Rectal smooth muscle tissue (tissue), 1 donor: Measurements from ENCODE around the gene ADAP2.

ENCODE experiments used
- H3K27ac ChIP-seq: one replicate; pipeline ENCODE4 v1.7.0; 2013; ENCODE audit warnings: low read depth, low read length, inconsistent platforms
- H3K27me3 ChIP-seq: one replicate; pipeline ENCODE4 v1.7.0; 2013; ENCODE audit warnings: low read length; ENCODE audit not compliant: control insufficient read depth, insufficient read depth
- H3K36me3 ChIP-seq: one replicate; pipeline ENCODE4 v1.7.0; 2013; ENCODE audit warnings: low read length; ENCODE audit not compliant: control insufficient read depth, insufficient read depth
- H3K4me1 ChIP-seq: one replicate; pipeline ENCODE4 v1.7.0; 2013; ENCODE audit warnings: low read length; ENCODE audit not compliant: control insufficient read depth, insufficient read depth
- H3K4me3 ChIP-seq: one replicate; pipeline ENCODE4 v1.7.0; 2013; ENCODE audit warnings: low read length
- H3K9ac ChIP-seq: one replicate; pipeline ENCODE4 v1.7.0; 2013; ENCODE audit warnings: low read length

ADAP2 gene

DNA sequence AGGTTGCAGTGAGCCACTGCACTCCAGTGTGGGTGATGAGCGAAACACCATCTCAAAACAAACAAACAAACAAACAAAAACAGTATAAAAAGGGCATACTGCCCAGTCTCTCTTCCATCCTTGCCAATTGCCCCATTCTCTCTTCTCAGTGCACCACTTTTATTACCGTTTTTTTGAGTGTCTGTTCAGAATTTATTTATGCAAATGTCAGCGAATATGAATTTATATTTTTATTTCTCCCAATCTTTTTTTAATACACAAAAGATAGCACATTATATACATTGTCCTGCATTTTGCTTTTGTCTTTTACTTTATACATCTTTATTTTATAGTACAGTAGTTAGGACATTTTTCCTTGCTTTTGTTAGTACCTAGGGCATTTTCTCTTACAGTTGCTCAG, 68.7 kb downstream of the ADAP2 start:
- Histone ChIP-seq H3K36me3 (peaks cover 14% of the 10 kb centered on the region), H3K27ac (no peak overlapping the region), H3K4me3 (no peak overlapping the region), H3K27me3 (no peaks in the 10 kb centered on the region), H3K9ac (no peak overlapping the region), H3K4me1 (no peaks in the 10 kb centered on the region)

DNA sequence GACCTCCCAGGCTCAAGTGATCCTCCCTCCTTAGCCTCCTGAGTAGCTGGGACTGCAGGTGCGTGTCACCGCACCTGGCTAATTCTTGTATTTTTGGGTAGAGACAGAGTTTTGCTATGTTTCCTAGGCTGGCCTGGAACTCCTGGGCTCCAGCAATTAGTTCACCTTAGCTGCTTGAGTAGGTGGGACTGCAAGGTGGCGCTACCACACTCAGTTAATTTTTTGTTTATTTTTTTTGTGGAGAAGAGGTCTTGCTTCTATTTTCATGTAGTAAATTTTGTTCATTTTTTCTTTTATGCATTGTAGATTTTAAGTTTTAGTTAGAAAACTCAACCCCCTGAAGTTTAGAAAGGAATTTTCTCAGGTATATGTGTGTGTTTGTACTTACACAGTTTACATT, 70.8 kb downstream of the ADAP2 start:
- Histone ChIP-seq H3K27ac (no peak overlapping the region), H3K36me3 (peaks cover 16% of the 10 kb centered on the region)

DNA sequence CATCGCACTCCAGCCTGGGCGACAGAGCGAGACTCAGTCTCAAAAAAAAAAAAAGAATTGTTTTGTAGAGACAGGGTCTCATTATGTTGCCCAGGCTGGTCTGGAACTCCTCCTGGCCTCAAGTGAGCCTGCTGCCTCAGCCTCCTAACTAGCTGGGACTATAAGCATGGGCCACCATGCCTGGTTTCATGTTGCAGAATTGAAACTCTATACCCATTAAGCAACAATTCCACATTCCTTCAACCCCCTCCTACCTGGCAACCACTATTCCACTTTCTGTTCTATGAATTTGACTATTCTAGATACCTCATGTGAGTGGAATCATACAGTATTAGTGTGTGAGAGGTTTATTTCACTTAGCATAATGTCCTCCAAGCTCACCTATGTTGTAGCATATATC, 73.6 kb downstream of the ADAP2 start:
- Histone ChIP-seq H3K4me1 (no peaks in the 10 kb centered on the region), H3K27ac (no peak overlapping the region), H3K27me3 (no peaks in the 10 kb centered on the region), H3K4me3 (no peak overlapping the region), H3K36me3 (peaks cover 31% of the 10 kb centered on the region), H3K9ac (no peak overlapping the region)

More for the DNA sequence above, 70.8 kb downstream of the ADAP2 start:
- Histone ChIP-seq H3K4me3 (no peak overlapping the region), H3K4me1 (no peaks in the 10 kb centered on the region), H3K27me3 (no peaks in the 10 kb centered on the region), H3K9ac (no peak overlapping the region)

DNA sequence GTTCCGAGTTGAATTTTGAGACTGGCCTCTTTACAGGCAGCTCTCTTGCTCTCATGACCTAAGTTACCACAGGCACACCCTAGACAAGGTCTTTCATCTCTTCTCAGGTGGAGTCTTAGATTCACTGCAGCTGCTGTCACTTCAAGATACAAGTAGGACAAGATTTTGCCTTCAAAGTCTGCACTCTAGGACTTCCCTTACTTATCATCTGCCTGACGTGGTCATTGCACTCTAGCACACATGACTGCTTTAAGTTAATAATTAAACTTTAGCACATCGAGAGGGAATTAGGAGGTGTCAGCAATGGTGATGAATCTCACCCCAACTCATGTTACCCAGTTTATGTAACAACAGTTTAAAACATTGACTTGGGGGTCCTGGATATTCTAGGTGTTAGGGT, 74.7 kb downstream of the ADAP2 start:
- Histone ChIP-seq H3K36me3 (peaks cover 32% of the 10 kb centered on the region), H3K4me1 (no peaks in the 10 kb centered on the region), H3K9ac (no peak overlapping the region), H3K27ac (no peak overlapping the region), H3K27me3 (no peaks in the 10 kb centered on the region), H3K4me3 (no peak overlapping the region)

DNA sequence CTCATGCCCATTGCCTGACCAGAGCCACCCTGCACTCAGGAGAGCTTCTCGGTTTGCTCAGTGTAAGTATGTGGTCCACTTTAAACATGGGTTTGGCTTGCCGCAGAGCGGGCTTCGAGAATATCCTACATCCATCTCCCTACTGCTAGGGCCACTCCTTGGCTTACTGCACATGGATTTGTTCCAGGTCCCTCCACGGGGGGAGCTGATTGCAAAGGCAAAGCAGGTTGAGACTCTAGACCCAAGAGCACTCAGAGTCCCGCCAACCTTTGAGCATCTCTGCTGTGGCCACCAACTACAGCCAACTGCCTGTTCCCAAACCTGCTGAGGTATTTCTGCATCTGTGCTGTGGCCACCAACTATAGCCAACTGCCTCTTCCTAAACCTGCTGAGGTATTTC, 75.5 kb downstream of the ADAP2 start:
- no peaks in the 10 kb centered on the region for H3K27me3 ChIP-seq
- H3K27ac ChIP-seq = no peak overlapping the region

DNA sequence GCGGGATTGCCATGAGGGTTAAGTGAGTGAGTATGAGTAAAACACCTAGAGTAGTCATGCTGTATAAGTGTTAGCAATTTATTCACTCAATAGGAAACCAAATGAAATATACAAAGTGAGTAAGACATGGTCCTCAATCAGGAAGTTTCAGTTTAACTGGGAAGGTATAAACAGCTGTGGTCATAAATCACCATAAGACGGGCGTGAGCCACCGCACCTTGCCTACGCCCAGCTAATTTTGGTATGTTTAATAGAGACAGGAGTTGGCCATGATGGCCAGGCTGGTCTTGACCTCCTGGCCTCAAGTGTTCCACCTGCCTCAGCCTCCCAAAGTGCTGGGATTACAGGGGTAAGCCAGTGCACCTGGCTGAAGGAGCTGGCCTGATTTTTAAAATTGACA, 76.1 kb downstream of the ADAP2 start:
- Histone ChIP-seq H3K36me3 (peaks cover 34% of the 10 kb centered on the region), H3K27ac (no peak overlapping the region), H3K4me1 (no peaks in the 10 kb centered on the region), H3K4me3 (no peak overlapping the region), H3K9ac (no peak overlapping the region), H3K27me3 (no peaks in the 10 kb centered on the region)

More for the DNA sequence above, 75.5 kb downstream of the ADAP2 start:
- Histone ChIP-seq H3K36me3 (peaks cover 32% of the 10 kb centered on the region), H3K9ac (no peak overlapping the region), H3K4me1 (no peaks in the 10 kb centered on the region), H3K4me3 (no peak overlapping the region)

DNA sequence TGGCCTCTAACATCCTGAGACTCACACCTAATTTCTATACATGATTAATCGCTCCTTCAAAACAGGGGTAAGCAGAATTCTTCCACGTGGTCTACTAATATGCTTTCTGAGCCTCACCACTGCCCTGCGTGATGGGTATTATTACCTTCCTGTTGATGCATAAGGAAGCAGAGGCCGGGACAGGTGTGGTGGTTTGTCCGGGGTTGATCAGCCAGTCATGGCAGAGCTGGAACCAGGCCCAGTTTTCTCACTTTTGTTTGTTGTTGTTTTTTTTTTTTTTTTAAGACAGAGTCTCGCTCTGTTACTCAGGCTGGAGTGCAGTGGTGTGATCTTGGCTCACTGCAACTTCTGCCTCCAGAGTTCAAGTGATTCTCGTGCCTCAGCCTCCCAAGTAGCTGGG, 80.3 kb downstream of the ADAP2 start:
- Histone ChIP-seq H3K27me3 (no peaks in the 10 kb centered on the region), H3K4me3 (no peak overlapping the region), H3K9ac (no peak overlapping the region), H3K36me3 (peaks cover 25% of the 10 kb centered on the region), H3K27ac (no peak overlapping the region), H3K4me1 (no peaks in the 10 kb centered on the region)

DNA sequence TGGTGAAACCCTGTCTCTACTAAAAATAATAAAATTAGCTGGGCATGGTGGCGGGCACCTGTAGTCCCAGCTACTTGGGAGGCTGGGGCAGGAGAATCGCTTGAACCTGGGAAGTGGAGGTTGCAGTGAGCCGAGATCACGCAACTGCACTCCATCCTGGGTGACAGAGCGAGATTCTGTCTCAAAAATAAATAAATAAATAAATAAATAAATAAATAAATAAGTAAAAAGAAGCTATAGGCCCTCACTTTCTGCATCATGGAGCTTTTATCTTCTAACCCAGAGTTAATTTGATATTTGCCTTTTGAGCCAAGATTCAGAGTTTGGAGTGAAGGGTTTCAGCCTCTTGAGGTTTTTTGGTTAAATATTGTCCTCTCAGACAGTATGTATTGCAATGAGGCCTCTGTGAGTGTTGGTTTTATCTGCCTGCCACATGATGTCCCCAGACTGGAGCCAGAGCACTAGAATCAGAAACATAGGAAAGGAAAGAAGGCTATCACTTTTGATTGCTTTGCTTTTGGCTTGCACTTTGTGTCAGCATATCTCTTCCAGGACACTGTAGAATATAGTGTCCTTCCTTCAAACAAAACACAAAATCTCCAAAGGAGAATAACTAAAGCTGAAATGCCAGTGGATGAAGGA, 81.6 kb downstream of the ADAP2 start:
- Histone ChIP-seq H3K36me3 (peaks cover 15% of the 10 kb centered on the region), H3K9ac (no peak overlapping the region), H3K27me3 (no peaks in the 10 kb centered on the region), H3K27ac (no peak overlapping the region), H3K4me3 (no peak overlapping the region), H3K4me1 (no peaks in the 10 kb centered on the region)

DNA sequence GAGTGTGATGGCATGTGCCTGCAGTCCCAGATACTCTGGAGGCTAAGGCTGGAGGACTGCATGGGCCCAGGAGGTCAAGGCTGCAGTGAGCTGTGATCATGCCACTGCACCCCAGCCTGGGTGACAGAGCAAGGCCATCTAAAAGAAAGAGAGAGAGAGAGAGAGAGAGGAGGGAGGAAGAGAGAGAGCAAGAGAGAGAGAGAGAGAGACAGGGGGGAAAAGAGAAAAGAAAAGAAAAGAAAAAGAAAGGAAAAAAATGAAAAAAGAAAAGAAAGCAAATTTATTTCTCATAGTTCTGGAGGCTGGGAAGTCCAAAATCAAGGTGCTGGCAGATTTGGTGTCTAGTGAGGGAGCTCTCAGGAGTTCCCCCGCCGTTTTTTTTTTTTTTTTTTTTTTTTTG, 82.4 kb downstream of the ADAP2 start:
- Histone ChIP-seq H3K27me3 (no peaks in the 10 kb centered on the region), H3K36me3 (peaks cover 8% of the 10 kb centered on the region), H3K4me3 (no peak overlapping the region), H3K4me1 (no peaks in the 10 kb centered on the region), H3K9ac (no peak overlapping the region), H3K27ac (no peak overlapping the region)

DNA sequence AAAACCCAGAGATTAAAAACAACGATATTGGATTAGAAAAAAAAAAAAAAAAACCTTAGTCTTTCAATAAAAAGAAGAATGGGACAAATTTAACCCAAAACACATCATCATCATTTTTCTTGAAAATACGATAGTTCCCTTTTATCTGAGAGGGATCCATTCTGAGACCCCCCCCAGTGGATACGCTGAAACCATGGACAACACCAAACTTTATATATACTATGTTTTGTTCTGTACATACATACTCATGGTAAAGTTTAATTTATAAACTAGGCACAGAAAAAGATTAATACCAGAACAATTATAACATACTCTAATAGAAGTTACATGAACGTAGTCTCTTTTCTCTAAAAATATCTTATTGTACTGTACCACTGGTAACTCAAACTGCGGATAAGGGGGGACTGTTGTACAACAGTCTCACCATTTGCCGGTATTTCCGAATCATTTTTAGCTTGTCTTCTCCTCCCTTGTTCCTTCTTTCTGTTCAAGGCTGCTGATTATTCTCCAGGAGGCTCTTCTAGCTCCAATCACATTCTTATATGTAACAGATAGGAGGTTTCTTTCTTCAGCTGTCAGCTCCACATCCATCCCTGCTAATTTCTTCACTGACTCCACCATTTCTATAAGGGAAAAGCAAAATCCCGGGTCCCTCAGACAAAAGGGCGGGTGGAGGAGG, 86.1 kb downstream of the ADAP2 start:
- H3K4me1 ChIP-seq = no peaks in the 10 kb centered on the region
- no peaks in the 10 kb centered on the region for H3K27me3 ChIP-seq
- H3K27ac ChIP-seq = peak overlapping the region; percentile 77
- H3K4me3 ChIP-seq = peak overlapping the region; percentile 75
- peak overlapping the region; percentile 38 for H3K9ac ChIP-seq
- no peaks in the 10 kb centered on the region for H3K36me3 ChIP-seq

DNA sequence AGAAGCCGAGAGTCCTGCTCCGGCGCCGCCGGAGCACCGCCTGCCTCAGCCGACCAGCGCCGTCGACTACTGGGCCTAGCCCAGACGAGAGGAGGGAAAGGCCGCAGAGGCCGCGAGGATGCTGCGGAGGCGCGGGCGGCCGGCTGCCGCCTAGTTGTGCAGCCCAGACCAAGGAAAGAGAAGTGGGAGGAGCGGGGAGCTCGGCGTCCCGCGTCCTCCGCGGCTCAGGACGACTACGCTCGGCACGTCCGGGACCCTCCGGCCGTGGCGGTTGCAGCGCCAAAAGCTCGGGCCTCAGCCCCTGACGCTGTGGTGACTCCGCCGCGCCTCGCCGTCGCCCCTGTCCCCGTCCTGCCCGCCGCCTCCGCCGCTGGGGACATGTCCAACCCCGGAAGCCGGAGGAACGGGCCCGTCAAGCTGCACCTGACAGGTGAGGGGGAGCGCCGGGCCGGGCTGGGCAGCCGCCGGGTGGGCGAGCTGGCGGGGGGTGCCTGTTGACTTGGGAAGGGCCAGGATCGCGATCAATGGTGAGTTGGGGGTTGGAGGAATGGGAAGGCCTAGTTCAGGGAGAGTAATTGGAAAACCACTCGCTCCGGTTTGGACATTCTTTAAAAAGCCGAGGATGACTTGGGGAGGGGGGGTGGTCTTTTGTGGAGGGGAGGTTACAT, 86.8 kb downstream of the ADAP2 start:
- H3K9ac ChIP-seq = peak overlapping the region; percentile 38
- H3K27me3 ChIP-seq = no peaks in the 10 kb centered on the region
- no peaks in the 10 kb centered on the region for H3K36me3 ChIP-seq
- peak overlapping the region; percentile 77 for H3K27ac ChIP-seq
- H3K4me1 ChIP-seq = no peaks in the 10 kb centered on the region
- H3K4me3 ChIP-seq = peak overlapping the region; percentile 75
